Neural progenitor cell (in vitro differentiated cells): ENCODE results near the gene CXCL6.

Experiments
- CTCF ChIP-seq: fragments of 200-600 bp; sonication (generic); IDR thresholded peaks from 2 replicates; pipeline ENCODE4 v1.5.1; 2017; ENCODE audit warnings: antibody characterized with exemption, mild to moderate bottlenecking
- EZH2 ChIP-seq: fragments of 200-600 bp; sonication (generic); IDR thresholded peaks from 2 replicates; pipeline ENCODE4 v1.6.1; 2017; ENCODE audit warnings: antibody characterized with exemption, mild to moderate bottlenecking, moderate library complexity
- EZH2phosphoT487 ChIP-seq: fragments of 200-600 bp; sonication (generic); IDR thresholded peaks from 2 replicates; pipeline ENCODE4 v1.6.1; 2017; ENCODE audit warnings: antibody characterized with exemption

DNA sequence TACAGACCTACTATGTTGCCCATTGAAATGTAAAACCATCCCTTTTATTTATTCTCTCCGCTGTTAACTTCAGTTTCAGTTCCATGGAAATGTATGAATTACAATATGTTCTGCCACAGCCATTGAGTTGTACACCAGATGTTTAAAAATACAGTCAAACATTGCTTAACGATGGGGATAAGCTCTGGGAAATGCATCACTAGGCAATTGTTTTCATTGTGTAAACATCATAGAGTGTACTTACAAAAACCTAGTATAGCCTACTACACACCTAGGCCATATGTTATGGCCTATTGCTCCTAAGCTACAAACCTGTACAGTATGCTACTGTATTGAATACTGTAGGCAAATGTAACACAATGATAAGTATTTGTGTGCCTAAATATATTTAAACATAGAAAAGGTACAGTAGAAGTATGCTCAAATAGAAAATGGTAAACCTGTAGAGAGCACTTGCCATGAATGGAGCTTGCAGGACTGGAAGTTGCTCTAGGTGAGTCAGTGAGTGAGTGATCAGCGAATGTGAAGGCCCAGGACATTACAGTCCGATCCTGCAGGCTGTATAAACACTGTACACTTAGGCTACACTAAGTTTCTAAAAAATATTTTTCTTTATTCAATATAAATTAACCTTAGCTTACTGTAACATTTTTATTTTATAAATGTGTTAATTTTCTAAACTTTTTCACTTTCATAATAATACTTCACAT, 13.9 kb downstream of the CXCL6 start:
- TF ChIP-seq CTCF (no peak), EZH2phosphoT487 (no peak), EZH2 (no peak)
